Parathyroid adenoma (tissue), 2 donors: ENCODE data around the gene PTPRD.

Experiments used
- H2AFZ ChIP-seq: fragments of 300-600 bp; sonication (generic); one replicate; pipeline ENCODE4 v1.7.0; 2017; ENCODE audit warnings: antibody characterized with exemption, mild to moderate bottlenecking
- H3K27ac ChIP-seq: fragments of 300-600 bp; sonication (generic); one replicate; pipeline ENCODE4 v1.7.0; 2017
- H3K27me3 ChIP-seq: fragments of 300-600 bp; sonication (generic); one replicate; pipeline ENCODE4 v1.7.0; 2017; ENCODE audit warnings: low read length; ENCODE audit not compliant: control insufficient read depth, insufficient read depth
- H3K36me3 ChIP-seq: fragments of 300-600 bp; sonication (generic); one replicate; pipeline ENCODE4 v1.7.0; 2017; ENCODE audit warnings: low read length; ENCODE audit not compliant: control insufficient read depth, insufficient read depth
- H3K4me1 ChIP-seq: fragments of 300-600 bp; sonication (generic); one replicate; pipeline ENCODE4 v1.7.0; 2017; ENCODE audit warnings: control low read depth
- H3K4me2 ChIP-seq: fragments of 300-600 bp; sonication (generic); one replicate; pipeline ENCODE4 v1.7.0; 2017; ENCODE audit warnings: low read length
- H3K4me3 ChIP-seq: fragments of 300-600 bp; sonication (generic); one replicate; pipeline ENCODE4 v1.7.0; 2017; ENCODE audit warnings: low read depth, low read length
- H3K79me2 ChIP-seq: fragments of 300-600 bp; sonication (generic); one replicate; pipeline ENCODE4 v1.7.0; 2017; ENCODE audit warnings: control low read depth
- H3K9ac ChIP-seq: fragments of 300-600 bp; sonication (generic); one replicate; pipeline ENCODE4 v1.7.0; 2017; ENCODE audit warnings: mild to moderate bottlenecking
- H3K9me3 ChIP-seq: fragments of 300-600 bp; sonication (generic); one replicate; pipeline ENCODE4 v1.7.0; 2017; ENCODE audit warnings: low read length; ENCODE audit not compliant: control insufficient read depth
- CTCF ChIP-seq: fragments of 300-600 bp; sonication (generic); IDR thresholded peaks from one replicate; pipeline ENCODE4 v1.7.0; 2017; ENCODE audit warnings: antibody characterized with exemption, mild to moderate bottlenecking
- donor health status: primary hyperparathyroidism.

Gene PTPRD

GRCh38 chr9:8904771-8905515, 1707.9 kb downstream of the PTPRD start:
- Histone ChIP-seq H3K4me2 (no peak overlapping the region), H3K9me3 (no peaks in the 10 kb centered on the region), H3K9ac (no peak overlapping the region), H3K4me1 (no peaks in the 10 kb centered on the region), H2AFZ (no peak overlapping the region), H3K36me3 (no peaks in the 10 kb centered on the region), H3K27ac (no peak overlapping the region), H3K79me2 (no peaks in the 10 kb centered on the region), H3K4me3 (no peak overlapping the region), H3K27me3 (no peaks in the 10 kb centered on the region)
- TF ChIP-seq CTCF, result no peak

GRCh38 chr9:8903077-8903476, 1709.7 kb downstream of the PTPRD start:
- no peak for TF ChIP-seq CTCF
- Histone ChIP-seq H2AFZ (no peak overlapping the region), H3K27me3 (no peaks in the 10 kb centered on the region)

GRCh38 chr9:8901146-8901545, 1711.7 kb downstream of the PTPRD start:
- Histone ChIP-seq H3K27me3 (no peaks in the 10 kb centered on the region), H2AFZ (no peak overlapping the region), H3K4me2 (no peak overlapping the region), H3K9ac (no peak overlapping the region), H3K4me1 (no peaks in the 10 kb centered on the region), H3K4me3 (no peak overlapping the region), H3K9me3 (no peaks in the 10 kb centered on the region), H3K27ac (no peak overlapping the region), H3K36me3 (no peaks in the 10 kb centered on the region), H3K79me2 (no peaks in the 10 kb centered on the region)
- no peak for TF ChIP-seq CTCF

More at GRCh38 chr9:8903077-8903476, 1709.7 kb downstream of the PTPRD start:
- Histone ChIP-seq H3K4me2 (no peak overlapping the region), H3K4me3 (no peak overlapping the region), H3K79me2 (no peaks in the 10 kb centered on the region), H3K4me1 (no peaks in the 10 kb centered on the region), H3K36me3 (no peaks in the 10 kb centered on the region), H3K9ac (no peak overlapping the region), H3K9me3 (no peaks in the 10 kb centered on the region), H3K27ac (no peak overlapping the region)

- H3K9me3 ChIP-seq, result no peaks in the 10 kb centered on the region
- no peaks in the 10 kb centered on the region for H3K4me1 ChIP-seq
- H3K4me2 ChIP-seq, result no peak overlapping the region
- no peak overlapping the region for H2AFZ ChIP-seq
- no peak overlapping the region for H3K4me3 ChIP-seq
- no peak for TF ChIP-seq CTCF
- H3K79me2 ChIP-seq, result no peaks in the 10 kb centered on the region
- H3K27me3 ChIP-seq, result no peaks in the 10 kb centered on the region
- no peaks in the 10 kb centered on the region for H3K36me3 ChIP-seq
- no peak overlapping the region for H3K9ac ChIP-seq
- no peak overlapping the region for H3K27ac ChIP-seq
Measured at GRCh38 chr9:8899511-8899910, 1713.3 kb downstream of the PTPRD start.

GRCh38 chr9:8895861-8896224, 1717.0 kb downstream of the PTPRD start:
- no peaks in the 10 kb centered on the region for H3K4me1 ChIP-seq
- no peak overlapping the region for H3K9ac ChIP-seq
- H2AFZ ChIP-seq, result no peak overlapping the region
- peak; percentile 40 for TF ChIP-seq CTCF
- H3K4me3 ChIP-seq, result no peak overlapping the region
- no peak overlapping the region for H3K4me2 ChIP-seq
- H3K9me3 ChIP-seq, result no peaks in the 10 kb centered on the region
- no peak overlapping the region for H3K27ac ChIP-seq
- H3K36me3 ChIP-seq, result no peaks in the 10 kb centered on the region
- H3K27me3 ChIP-seq, result no peaks in the 10 kb centered on the region
- no peaks in the 10 kb centered on the region for H3K79me2 ChIP-seq
